Osteoblast (primary cell): ENCODE data around the gene BNIP3. TPM values are rescaled to one million over a fixed set of nuclear protein-coding genes. Genes with fewer than 3 reads are reported as not detected.
A peak's percentile ranks its signal among the peaks of the same experiment; 100 is the strongest.

Experiments
- DNase-seq: peaks from one replicate; pipeline ENCODE4 v3.0.0; 2011; ENCODE audit warnings: low spot score, mixed read lengths; ENCODE audit not compliant: insufficient read length; ENCODE audit errors: missing footprints
- H2AFZ ChIP-seq: 2 replicates; pipeline ENCODE4 v1.6.0; 2011; ENCODE audit warnings: mild to moderate bottlenecking, low read length
- H3K27ac ChIP-seq: 2 replicates; pipeline ENCODE4 v1.5.1; 2011; ENCODE audit warnings: mild to moderate bottlenecking, low read depth, low read length, moderate library complexity
- H3K27me3 ChIP-seq: 2 replicates; pipeline ENCODE4 v1.6.0; 2012; ENCODE audit warnings: mild to moderate bottlenecking, control low read depth, inconsistent platforms, low read length, moderate library complexity; ENCODE audit not compliant: insufficient read depth
- H3K36me3 ChIP-seq: 2 replicates; pipeline ENCODE4 v1.5.1; 2011; ENCODE audit warnings: mild to moderate bottlenecking, low read length, control low read depth, moderate library complexity; ENCODE audit not compliant: insufficient read depth
- H3K4me1 ChIP-seq: 2 replicates; pipeline ENCODE4 v1.5.1; 2011; ENCODE audit warnings: mild to moderate bottlenecking, low read length, control low read depth, moderate library complexity; ENCODE audit not compliant: insufficient read depth
- H3K4me2 ChIP-seq: 2 replicates; pipeline ENCODE4 v1.6.0; 2011; ENCODE audit warnings: mild to moderate bottlenecking, low read length; ENCODE audit not compliant: insufficient read depth
- H3K4me3 ChIP-seq: fragments of 200-600 bp; sonication (generic); 3 replicates; pipeline ENCODE4 v1.5.1; 2012; ENCODE audit warnings: mild to moderate bottlenecking, low read length, inconsistent platforms; ENCODE audit not compliant: insufficient read depth
- H3K79me2 ChIP-seq: 2 replicates; pipeline ENCODE4 v1.6.0; 2012; ENCODE audit warnings: mild to moderate bottlenecking, low read length, control low read depth, inconsistent platforms; ENCODE audit not compliant: insufficient read depth
- H3K9me3 ChIP-seq: 2 replicates; pipeline ENCODE4 v1.5.1; 2011; ENCODE audit warnings: low read depth, low read length, control low read depth
- H4K20me1 ChIP-seq: 2 replicates; pipeline ENCODE4 v1.6.0; 2012; ENCODE audit warnings: mild to moderate bottlenecking, low read length, control low read depth; ENCODE audit not compliant: insufficient read depth
- CTCF ChIP-seq: IDR thresholded peaks from 2 replicates; pipeline ENCODE4 v1.5.1; 2011; ENCODE audit warnings: mild to moderate bottlenecking, low read depth, low read length, moderate library complexity; ENCODE audit errors: extremely low read depth
- total RNA-seq: library from RNA; depleted of rRNA; stranded (reverse); fragments of >200 nt; gene quantifications from 2 replicates; pipeline ENCODE4 v1.2.3, GENCODE V29; 2012

Gene BNIP3
- total RNA-seq, 1 donor, result 112 TPM

GRCh38 chr10:131980761-131981428, 828 bp downstream of the BNIP3 start:
- Histone ChIP-seq H3K79me2 (peaks cover 54% of the 10 kb centered on the region), H3K9me3 (no peaks in the 10 kb centered on the region), H4K20me1 (peaks cover 25% of the 10 kb centered on the region), H3K27ac (peak overlapping the region; percentile 67), H3K4me1 (peaks cover 24% of the 10 kb centered on the region), H3K36me3 (no peaks in the 10 kb centered on the region), H3K4me2 (peak overlapping the region; percentile 90), H3K27me3 (no peaks in the 10 kb centered on the region), H2AFZ (peak overlapping the region; percentile 76), H3K4me3 (peak overlapping the region; percentile 92)
- no peak for TF ChIP-seq CTCF
- peak; percentile 93 for DNase-seq

- no peaks in the 10 kb centered on the region for H3K9me3 ChIP-seq
- H3K4me1 ChIP-seq, result peaks cover 24% of the 10 kb centered on the region
- no peak for TF ChIP-seq CTCF
- H3K27ac ChIP-seq, result peak overlapping the region; percentile 67
- peak overlapping the region; percentile 92 for H3K4me3 ChIP-seq
- H3K79me2 ChIP-seq, result peaks cover 59% of the 10 kb centered on the region
- H3K36me3 ChIP-seq, result no peaks in the 10 kb centered on the region
- H2AFZ ChIP-seq, result no peak overlapping the region
- no peaks in the 10 kb centered on the region for H3K27me3 ChIP-seq
- no peak for DNase-seq
- peaks cover 28% of the 10 kb centered on the region for H4K20me1 ChIP-seq
- H3K4me2 ChIP-seq, result peak overlapping the region; percentile 90
These were observed 1.4 kb downstream of the BNIP3 start for GRCh38 chr10:131980321-131980720.

GRCh38 chr10:131979821-131980270, 1.9 kb downstream of the BNIP3 start:
- Histone ChIP-seq H3K79me2 (peaks cover 64% of the 10 kb centered on the region), H3K36me3 (no peaks in the 10 kb centered on the region), H3K27me3 (no peaks in the 10 kb centered on the region), H3K27ac (peak overlapping the region; percentile 47), H2AFZ (peak overlapping the region; percentile 43), H3K4me1 (peaks cover 24% of the 10 kb centered on the region), H3K4me3 (peak overlapping the region; percentile 71), H4K20me1 (peaks cover 32% of the 10 kb centered on the region), H3K4me2 (peak overlapping the region; percentile 90), H3K9me3 (no peaks in the 10 kb centered on the region)
- DNase-seq, result peak; percentile 90
- TF ChIP-seq CTCF, result no peak

- TF ChIP-seq CTCF, result no peak
- H3K27me3 ChIP-seq, result no peaks in the 10 kb centered on the region
- H2AFZ ChIP-seq, result peak overlapping the region; percentile 43
- H3K4me2 ChIP-seq, result peak overlapping the region; percentile 90
- peaks cover 35% of the 10 kb centered on the region for H4K20me1 ChIP-seq
- H3K79me2 ChIP-seq, result peaks cover 69% of the 10 kb centered on the region
- peak overlapping the region; percentile 71 for H3K4me3 ChIP-seq
- H3K27ac ChIP-seq, result peak overlapping the region; percentile 47
- no peaks in the 10 kb centered on the region for H3K9me3 ChIP-seq
- H3K4me1 ChIP-seq, result peaks cover 24% of the 10 kb centered on the region
- peak; percentile 53 for DNase-seq
- H3K36me3 ChIP-seq, result no peaks in the 10 kb centered on the region
These were observed 2.4 kb downstream of the BNIP3 start for GRCh38 chr10:131979336-131979735.
